ENCODE results near the gene ILF3.

Gene ILF3

GRCh38 chr19:10678813-10679212, 24.7 kb downstream of the ILF3 start:
- DNase-seq: no peak

GRCh38 chr19:10679743-10680142, 25.6 kb downstream of the ILF3 start:
- DNase-seq: no peak

- no peak for DNase-seq
These were observed 26.5 kb downstream of the ILF3 start for GRCh38 chr19:10680545-10681135.

- DNase-seq: no peak
These were observed 27.5 kb downstream of the ILF3 start for GRCh38 chr19:10681658-10682057.

GRCh38 chr19:10682397-10683063, 28.4 kb downstream of the ILF3 start:
- DNase-seq: no peak

- no peak for DNase-seq
These were observed 28.9 kb downstream of the ILF3 start for GRCh38 chr19:10683064-10683426.

- DNase-seq: no peak
These were observed 29.4 kb downstream of the ILF3 start for GRCh38 chr19:10683582-10683981.

GRCh38 chr19:10685210-10685609, 31.1 kb downstream of the ILF3 start:
- no peak for DNase-seq

- DNase-seq: no peak
These were observed 32.0 kb downstream of the ILF3 start for GRCh38 chr19:10686193-10686592.

- no peak for DNase-seq
These were observed 32.7 kb downstream of the ILF3 start for GRCh38 chr19:10686661-10687517.

- DNase-seq: no peak
These were observed 33.6 kb downstream of the ILF3 start for GRCh38 chr19:10687518-10688288.

GRCh38 chr19:10688545-10689280, 34.6 kb downstream of the ILF3 start:
- no peak for DNase-seq

- DNase-seq: no peak
These were observed 36.2 kb downstream of the ILF3 start for GRCh38 chr19:10690341-10690781.

GRCh38 chr19:10691178-10691881, 37.2 kb downstream of the ILF3 start:
- DNase-seq: no peak

- no peak for DNase-seq
These were observed 37.7 kb downstream of the ILF3 start for GRCh38 chr19:10691883-10692282.

GRCh38 chr19:10692673-10693264, 38.6 kb downstream of the ILF3 start:
- no peak for DNase-seq

- no peak for DNase-seq
These were observed 40.7 kb downstream of the ILF3 start for GRCh38 chr19:10694706-10695307.

GRCh38 chr19:10695401-10696398, 41.6 kb downstream of the ILF3 start:
- DNase-seq: peak; percentile 87

- DNase-seq: peak; percentile 72
These were observed 45.6 kb downstream of the ILF3 start for GRCh38 chr19:10699650-10700335.

All from activated CD4-positive, alpha-beta T cell treated with anti-CD3 and anti-CD28 coated beads, Interleukin-2, amount 50 U/mL, for 1 hour (primary cell).